ENCODE measurements around the gene CDC25B.

Gene CDC25B

GRCh38 chr20:3764659-3765058 is 31.5 kb upstream of the CDC25B start:
- DNase-seq, result no peak

GRCh38 chr20:3765171-3765882 is 30.8 kb upstream of the CDC25B start:
- DNase-seq, result no peak

- DNase-seq, result no peak
These were observed 29.5 kb upstream of the CDC25B start for GRCh38 chr20:3766422-3767109.

GRCh38 chr20:3767110-3767426 is 29.0 kb upstream of the CDC25B start:
- no peak for DNase-seq

- DNase-seq, result peak; percentile 98
These were observed 28.4 kb upstream of the CDC25B start, which contains the start of gene ADISSP for GRCh38 chr20:3767427-3768341. ADISSP (minus strand) TSS chr20:3767753; CDS start chr20:3760100, 7,653 bp downstream.

- DNase-seq, result peak; percentile 89
These were observed 27.6 kb upstream of the CDC25B start for GRCh38 chr20:3768342-3769130.

GRCh38 chr20:3771552-3772058 is 24.5 kb upstream of the CDC25B start:
- no peak for DNase-seq

- no peak for DNase-seq
These were observed 20.5 kb upstream of the CDC25B start for GRCh38 chr20:3775457-3776108.

- DNase-seq, result no peak
These were observed 18.8 kb upstream of the CDC25B start for GRCh38 chr20:3777381-3777715.

GRCh38 chr20:3777716-3778629 is 18.1 kb upstream of the CDC25B start:
- peak; percentile 48 for DNase-seq

GRCh38 chr20:3778976-3779375 is 17.1 kb upstream of the CDC25B start:
- DNase-seq, result no peak

- peak; percentile 80 for DNase-seq
These were observed 14.8 kb upstream of the CDC25B start, which contains the start of gene SPEF1 for GRCh38 chr20:3781153-3781910. SPEF1 (minus strand) TSS chr20:3781448; CDS start chr20:3781287, 161 bp downstream.

- DNase-seq, result no peak
These were observed 13.5 kb upstream of the CDC25B start for GRCh38 chr20:3782597-3782996.

GRCh38 chr20:3783068-3783489 is 13.0 kb upstream of the CDC25B start:
- no peak for DNase-seq

GRCh38 chr20:3783511-3784195 is 12.5 kb upstream of the CDC25B start:
- no peak for DNase-seq

GRCh38 chr20:3784216-3784853 is 11.8 kb upstream of the CDC25B start:
- no peak for DNase-seq

GRCh38 chr20:3784863-3785239 is 11.3 kb upstream of the CDC25B start:
- no peak for DNase-seq

GRCh38 chr20:3785240-3786125 is 10.6 kb upstream of the CDC25B start:
- no peak for DNase-seq
